ENCODE data around the gene APOM. TPM values are rescaled to one million over a fixed set of nuclear protein-coding genes. Genes with fewer than 3 reads are reported as not detected.

APOM gene
- total RNA-seq, 1 donor from 2014 or later, result 2.2 TPM

DNA sequence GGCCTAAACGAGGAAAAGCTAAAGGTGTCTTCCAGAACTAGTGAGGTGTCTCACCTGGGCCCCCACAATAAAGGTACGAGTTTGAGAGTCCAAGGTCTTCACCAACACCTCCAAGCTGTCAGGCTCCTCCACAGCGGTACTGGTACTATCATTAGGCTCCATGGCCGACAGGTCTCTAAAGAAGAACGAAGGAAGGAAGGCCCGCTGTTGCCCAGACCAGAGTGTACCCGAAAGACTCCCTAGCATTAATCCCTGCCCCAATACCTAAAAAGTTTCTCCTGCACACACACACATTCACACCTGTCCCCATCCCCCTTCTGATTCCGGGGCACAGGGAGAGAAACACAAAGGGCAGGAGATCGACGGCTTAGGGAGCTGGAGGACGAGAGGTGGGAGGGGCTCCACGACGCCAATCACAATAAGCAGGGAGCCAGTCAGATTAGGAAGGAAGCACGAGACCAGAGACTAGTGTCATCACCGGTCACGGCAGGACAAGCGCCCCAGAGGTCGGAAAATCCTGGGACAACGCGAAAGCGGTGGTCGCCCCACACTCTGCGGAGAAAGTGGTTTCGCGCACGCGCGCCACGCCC, 4.0 kb upstream of the APOM start:
- Mint-ChIP-seq H3K27ac (peak overlapping the region; percentile 100), H3K4me3 (peak overlapping the region; percentile 94), H3K9me3 (no peaks in the 10 kb centered on the region), H3K36me3 (ENCODE audit: low read depth) (peaks cover 70% of the 10 kb centered on the region), H3K27me3 (no peaks in the 10 kb centered on the region), H3K4me1 (peaks cover 48% of the 10 kb centered on the region)
- ATAC-seq (ENCODE audit: low read depth) (peak; percentile 22), DNase-seq (no peak)
- intact Hi-C loops (cut with micrococcal nuclease), result loop anchor here (1.0 to 2.0 kb wide), 14 partner anchors 9 to 212 kb away; partner anchors contain the start of genes ABHD16A, C6orf47, DDAH2 and HSPA1B
- TF ChIP-seq CTCF (IDR thresholded peaks at IDR 0.05), result no peak
- ChIA-PET POLR2A (interaction anchor here (0.5 to 7.6 kb wide), 47 partner anchors 9 to 1637 kb away, joined by 3 to 188 read pairs (median 6); partner anchors contain the start of genes ABHD16A, AIF1, ATP6V1G2 and C6orf47), CTCF (interaction anchor here (1.1 to 2.3 kb wide), 4 partner anchors 11 to 181 kb away, joined by 3 to 7 read pairs (median 4); partner anchors contain the start of gene ABHD16A)

- ChIA-PET POLR2A (interaction anchor here (0.6 to 7.6 kb wide), 48 partner anchors 10 to 1319 kb away, joined by 3 to 188 read pairs (median 5); partner anchors contain the start of genes ABHD16A, AIF1, ATP6V1G2 and C6orf47), CTCF (interaction anchor here (0.8 to 2.3 kb wide), 7 partner anchors 9 to 180 kb away, joined by 3 to 7 read pairs (median 4); partner anchors contain the start of genes ABHD16A and GPANK1)
- intact Hi-C loops (cut with micrococcal nuclease), result loop anchor here (1.0 to 2.0 kb wide), 14 partner anchors 7 to 210 kb away; partner anchors contain the start of genes ABHD16A, C6orf47, DDAH2 and HSPA1B
- Mint-ChIP-seq H3K4me3 (peak overlapping the region; percentile 94), H3K27me3 (no peaks in the 10 kb centered on the region), H3K4me1 (peaks cover 56% of the 10 kb centered on the region), H3K36me3 (ENCODE audit: low read depth) (peaks cover 67% of the 10 kb centered on the region), H3K27ac (peak overlapping the region; percentile 100), H3K9me3 (no peaks in the 10 kb centered on the region)
- peak; percentile 73 for ATAC-seq (ENCODE audit: low read depth)
- no peak for TF ChIP-seq CTCF (IDR thresholded peaks at IDR 0.05)
- no peak for DNase-seq
Observed at GRCh38 chr6:31652925-31653724, 2.6 kb upstream of the APOM start.

GRCh38 chr6:31654574-31655348, 933 bp upstream of the APOM start:
- Mint-ChIP-seq H3K4me1 (peaks cover 64% of the 10 kb centered on the region), H3K4me3 (no peak overlapping the region), H3K9me3 (no peaks in the 10 kb centered on the region), H3K27ac (no peak overlapping the region), H3K27me3 (no peaks in the 10 kb centered on the region), H3K36me3 (ENCODE audit: low read depth) (peaks cover 57% of the 10 kb centered on the region)
- ChIA-PET POLR2A (interaction anchor here (0.9 to 7.6 kb wide), 7 partner anchors 8 to 244 kb away, joined by 3 to 188 read pairs (median 11); partner anchors contain the start of genes ABHD16A, C6orf47, CSNK2B and DDX39B), CTCF (no interaction called here)
- no peak for TF ChIP-seq CTCF (IDR thresholded peaks at IDR 0.05)
- ATAC-seq (ENCODE audit: low read depth), result no peak
- intact Hi-C loops (cut with micrococcal nuclease), result no loop called here
- DNase-seq, result no peak

- no peak for ATAC-seq (ENCODE audit: low read depth)
- intact Hi-C loops (cut with micrococcal nuclease), result no loop called here
- TF ChIP-seq CTCF (IDR thresholded peaks at IDR 0.05), result no peak
Observed at GRCh38 chr6:31657406-31658157, 1.9 kb downstream of the APOM start.

More at GRCh38 chr6:31657406-31658157, 1.9 kb downstream of the APOM start:
- no peak for DNase-seq
- peaks cover 69% of the 10 kb centered on the region for H3K4me1 Mint-ChIP-seq
- H3K36me3 Mint-ChIP-seq (ENCODE audit: low read depth), result peaks cover 48% of the 10 kb centered on the region
- ChIA-PET POLR2A (interaction anchor here (0.5 to 1.5 kb wide), 6 partner anchors 31 to 1879 kb away, joined by 3 to 5 read pairs (median 3); no protein-coding TSS in a partner anchor), CTCF (interaction anchor here (1.3 kb wide), 1 partner anchor 106 kb away, joined by 3 read pairs; no protein-coding TSS in a partner anchor)
- peak overlapping the region; percentile 36 for H3K27ac Mint-ChIP-seq
- H3K27me3 Mint-ChIP-seq, result no peaks in the 10 kb centered on the region
- H3K4me3 Mint-ChIP-seq, result peak overlapping the region; percentile 6
- no peaks in the 10 kb centered on the region for H3K9me3 Mint-ChIP-seq
